Uterus (tissue), 4 donors: Measurements from ENCODE around the gene GLOD4. TPM values are rescaled to one million over a fixed set of nuclear protein-coding genes. Genes with fewer than 3 reads are reported as not detected.

Experiments used
- DNase-seq, 2 donors: peaks; one replicate each; pipeline ENCODE4 v3.0.0-alpha.2; 2019 to 2020
- H3K27ac ChIP-seq, 2 donors: fragments of 200-600 bp; sonication (generic); 1 replicate in 1 of 2; 2 replicates in 1 of 2; pipeline ENCODE4 v1.5.1; 2016 to 2018
- H3K27me3 ChIP-seq, 2 donors: fragments of 200-600 bp; sonication (generic); one replicate each; pipeline ENCODE4 v1.5.1; 2018 to 2019; ENCODE audit warnings: control low read depth in 1 of 2
- H3K36me3 ChIP-seq, 2 donors: fragments of 200-600 bp; sonication (generic); one replicate each; pipeline ENCODE4 v1.5.1; 2019; ENCODE audit warnings: control low read depth in 1 of 2
- H3K4me1 ChIP-seq, 2 donors: fragments of 200-600 bp; sonication (generic); one replicate each; pipeline ENCODE4 v1.5.1; 2018 to 2019; ENCODE audit warnings: control low read depth in 1 of 2
- H3K4me3 ChIP-seq, 2 donors: fragments of 200-600 bp; sonication (generic); 1 replicate in 1 of 2; 2 replicates in 1 of 2; pipeline ENCODE4 v1.5.1; 2018 to 2019; ENCODE audit warnings: mild to moderate bottlenecking in 1 of 2
- H3K9me3 ChIP-seq, 2 donors: fragments of 200-600 bp; sonication (generic); one replicate each; pipeline ENCODE4 v1.5.1; 2019; ENCODE audit warnings: control low read depth in 1 of 2
- CTCF ChIP-seq, 4 experiments: fragments of 200-600 bp in 2 of 4; fragments of 450-650 bp in 2 of 4; sonication (generic) in 2 of 4; IDR thresholded peaks; one replicate each; pipeline ENCODE4 v1.5.1; 2016 to 2019; ENCODE audit warnings: antibody characterized with exemption in 4 of 4, mild to moderate bottlenecking in 2 of 4, moderate library complexity in 1 of 4
- POLR2A ChIP-seq, 2 donors: fragments of 450-650 bp; IDR thresholded peaks; one replicate each; pipeline ENCODE4 v1.6.1; 2016; ENCODE audit warnings: antibody characterized with exemption in 2 of 2, mild to moderate bottlenecking in 1 of 2, moderate library complexity in 1 of 2
- intact Hi-C: fragments of 100-400 bp; cut with DNase I; formaldehyde crosslinking; loops from one replicate; pipeline ENCODE4 v1.15.1; 2023; ENCODE audit warnings: low total_unique reads
- total RNA-seq, 4 donors: library from RNA; depleted of rRNA in 3 of 4; stranded (reverse); fragments of >200 nt in 3 of 4; gene quantifications; one replicate each; pipeline versions ENCODE4 v1.1.0 to v1.2.4, GENCODE V29; 2014 to 2023
- donor health status: DM: yes; HTN: yes; CAD: no.

The GLOD4 gene
- total RNA-seq, 4 donors from 2014 or later: 16.4 to 77.4 (median 35.8) TPM

GRCh38 chr17:802481-802880 is 20.4 kb upstream of the GLOD4 start:
- intact Hi-C loops: no loop called here
- no peak for DNase-seq
- Histone ChIP-seq H3K4me3 (no peak overlapping the region), H3K36me3 (no peaks in the 10 kb centered on the region), H3K9me3 (no peaks in the 10 kb centered on the region), H3K27me3 (no peaks in the 10 kb centered on the region), H3K4me1 (no peaks in the 10 kb centered on the region), H3K27ac (no peak overlapping the region)
- TF ChIP-seq CTCF (IDR thresholded peaks at IDR 0.05) (no peak), POLR2A (IDR thresholded peaks at IDR 0.05) (no peak)

GRCh38 chr17:801660-802059 is 19.6 kb upstream of the GLOD4 start:
- no peak for TF ChIP-seq CTCF (IDR thresholded peaks at IDR 0.05)
- Histone ChIP-seq H3K4me1 (no peaks in the 10 kb centered on the region), H3K36me3 (no peaks in the 10 kb centered on the region), H3K27ac (no peak overlapping the region), H3K9me3 (no peaks in the 10 kb centered on the region), H3K4me3 (no peak overlapping the region), H3K27me3 (no peaks in the 10 kb centered on the region)
- no peak for DNase-seq
- intact Hi-C loops: no loop called here

- intact Hi-C loops: no loop called here
- DNase-seq: no peak
- Histone ChIP-seq H3K27me3 (no peaks in the 10 kb centered on the region), H3K36me3 (no peaks in the 10 kb centered on the region), H3K9me3 (no peaks in the 10 kb centered on the region), H3K4me3 (no peak overlapping the region), H3K4me1 (no peaks in the 10 kb centered on the region), H3K27ac (no peak overlapping the region)
- TF ChIP-seq POLR2A (IDR thresholded peaks at IDR 0.05): no peak
- TF ChIP-seq CTCF (IDR thresholded peaks at IDR 0.05): no peak
Observed at GRCh38 chr17:800446-801242, 18.6 kb upstream of the GLOD4 start.

GRCh38 chr17:799261-799660 is 17.2 kb upstream of the GLOD4 start:
- no peak for DNase-seq
- intact Hi-C loops: no loop called here
- Histone ChIP-seq H3K4me3 (no peak overlapping the region), H3K9me3 (no peaks in the 10 kb centered on the region), H3K27ac (no peak overlapping the region), H3K27me3 (no peaks in the 10 kb centered on the region), H3K4me1 (no peaks in the 10 kb centered on the region), H3K36me3 (no peaks in the 10 kb centered on the region)
- TF ChIP-seq POLR2A (IDR thresholded peaks at IDR 0.05) (no peak), CTCF (IDR thresholded peaks at IDR 0.05) (no peak)

GRCh38 chr17:798246-798645 is 16.2 kb upstream of the GLOD4 start:
- no peak for DNase-seq
- intact Hi-C loops: no loop called here
- H3K4me3 ChIP-seq: no peak overlapping the region
- no peaks in the 10 kb centered on the region for H3K27me3 ChIP-seq
- H3K9me3 ChIP-seq: no peaks in the 10 kb centered on the region
- H3K4me1 ChIP-seq: no peaks in the 10 kb centered on the region
- H3K27ac ChIP-seq: no peak overlapping the region
- H3K36me3 ChIP-seq: no peaks in the 10 kb centered on the region
- TF ChIP-seq POLR2A (IDR thresholded peaks at IDR 0.05): no peak
- TF ChIP-seq CTCF (IDR thresholded peaks at IDR 0.05): no peak
